Coronary artery (tissue), 2 donors: ENCODE measurements around the gene AQP7.
A peak's percentile ranks its signal among the peaks of the same experiment; 100 is the strongest.

ENCODE experiments used
- DNase-seq: peaks from one replicate; pipeline ENCODE4 v3.0.0-alpha.2; 2017; ENCODE audit warnings: low spot score
- H3K27ac ChIP-seq, 2 donors: fragments of 200-600 bp; sonication (generic); one replicate each; pipeline ENCODE4 v1.5.1; 2016 to 2019
- H3K4me3 ChIP-seq: fragments of 200-600 bp; sonication (generic); 2 replicates; pipeline ENCODE4 v1.5.1; 2016; ENCODE audit warnings: mild to moderate bottlenecking, moderate library complexity
- TF ChIP-seq, protein P1 (sequence below): fragments of 200-600 bp; sonication (generic); IDR thresholded peaks from one replicate; pipeline ENCODE4 v1.5.1; 2019; ENCODE audit warnings: antibody characterized with exemption

AQP7 gene

DNA sequence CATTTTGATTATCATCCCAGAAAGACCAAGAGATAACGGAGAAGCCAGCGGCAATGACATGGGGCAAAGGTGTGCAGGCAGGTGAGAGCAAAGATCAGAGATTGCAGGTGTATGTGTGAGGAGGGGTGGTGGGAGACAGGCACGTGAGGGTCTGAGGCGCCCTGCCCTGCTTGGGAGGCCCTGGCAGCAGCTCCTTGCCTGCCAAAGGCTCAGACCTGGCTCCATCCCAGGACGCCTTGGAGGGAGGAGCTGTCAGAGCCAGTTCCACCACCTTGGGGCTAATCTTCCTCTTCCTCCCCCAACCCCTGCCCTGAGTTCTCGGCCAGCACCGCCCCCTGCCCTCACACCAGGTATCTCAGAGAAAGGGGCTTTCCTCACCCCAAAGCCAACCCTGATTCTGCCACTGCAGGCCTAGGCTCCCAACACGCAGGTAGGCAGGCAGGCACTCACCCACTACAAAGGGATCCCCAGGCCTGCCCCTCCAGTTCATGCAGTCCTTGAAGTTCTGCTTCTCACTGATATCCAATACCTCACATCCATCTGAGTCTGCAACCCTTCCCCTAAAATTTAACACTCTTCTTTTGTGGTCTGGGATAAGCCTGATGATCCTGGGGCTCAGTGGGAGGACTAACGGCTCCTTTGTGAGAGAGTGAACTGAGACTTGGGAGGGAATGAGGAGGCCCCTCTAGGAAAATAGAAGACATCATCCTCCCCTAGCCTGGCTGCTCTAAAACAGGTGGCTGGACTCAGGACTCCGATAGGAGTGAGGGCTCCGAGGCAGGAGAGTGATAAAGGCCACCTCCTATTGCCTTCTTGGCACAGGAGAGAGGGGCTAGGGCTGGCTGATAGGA, 43.2 kb upstream of the AQP7 start:
- Histone ChIP-seq H3K27ac (no peak overlapping the region), H3K4me3 (peak overlapping the region; percentile 71)

DNA sequence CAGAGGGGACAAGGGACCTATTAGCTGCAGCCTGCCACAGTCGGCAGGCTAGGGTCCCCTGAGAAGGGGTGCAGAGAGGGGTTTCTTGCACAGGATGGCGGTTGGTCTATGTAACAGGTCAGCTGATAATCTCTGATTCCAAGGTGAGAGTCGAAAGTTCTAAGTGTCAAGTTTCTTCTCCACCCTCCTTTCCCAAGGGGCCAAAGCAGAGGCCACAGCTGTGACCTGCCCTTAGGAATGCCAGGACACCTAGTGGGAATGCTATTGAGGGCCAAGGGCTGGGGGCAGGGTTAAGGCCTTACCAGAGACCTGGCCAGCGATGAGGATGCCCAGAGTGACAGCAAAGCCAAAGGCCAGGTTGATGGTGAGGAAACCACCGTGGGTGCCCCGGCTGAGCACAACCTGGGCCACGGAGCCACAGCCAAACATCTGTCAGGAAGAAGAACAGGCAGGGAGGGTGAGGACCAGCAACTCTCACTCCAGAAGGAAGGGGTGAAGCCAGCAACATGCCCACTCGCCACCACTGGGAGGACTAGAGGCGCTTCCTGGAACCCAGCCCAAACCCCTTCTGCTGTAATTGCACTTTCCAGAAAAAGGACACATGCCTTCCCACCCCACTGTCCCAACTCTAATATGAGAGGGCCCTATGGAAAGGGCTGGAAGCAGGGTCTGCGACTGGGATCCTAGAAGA, 41.2 kb upstream of the AQP7 start:
- TF ChIP-seq, protein P1, sequence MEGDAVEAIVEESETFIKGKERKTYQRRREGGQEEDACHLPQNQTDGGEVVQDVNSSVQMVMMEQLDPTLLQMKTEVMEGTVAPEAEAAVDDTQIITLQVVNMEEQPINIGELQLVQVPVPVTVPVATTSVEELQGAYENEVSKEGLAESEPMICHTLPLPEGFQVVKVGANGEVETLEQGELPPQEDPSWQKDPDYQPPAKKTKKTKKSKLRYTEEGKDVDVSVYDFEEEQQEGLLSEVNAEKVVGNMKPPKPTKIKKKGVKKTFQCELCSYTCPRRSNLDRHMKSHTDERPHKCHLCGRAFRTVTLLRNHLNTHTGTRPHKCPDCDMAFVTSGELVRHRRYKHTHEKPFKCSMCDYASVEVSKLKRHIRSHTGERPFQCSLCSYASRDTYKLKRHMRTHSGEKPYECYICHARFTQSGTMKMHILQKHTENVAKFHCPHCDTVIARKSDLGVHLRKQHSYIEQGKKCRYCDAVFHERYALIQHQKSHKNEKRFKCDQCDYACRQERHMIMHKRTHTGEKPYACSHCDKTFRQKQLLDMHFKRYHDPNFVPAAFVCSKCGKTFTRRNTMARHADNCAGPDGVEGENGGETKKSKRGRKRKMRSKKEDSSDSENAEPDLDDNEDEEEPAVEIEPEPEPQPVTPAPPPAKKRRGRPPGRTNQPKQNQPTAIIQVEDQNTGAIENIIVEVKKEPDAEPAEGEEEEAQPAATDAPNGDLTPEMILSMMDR = no peak
- no peak for DNase-seq
- H3K4me3 ChIP-seq = no peak overlapping the region
- H3K27ac ChIP-seq = no peak overlapping the region

More for the DNA sequence above, 43.2 kb upstream of the AQP7 start:
- no peak for DNase-seq
- TF ChIP-seq, protein P1 = no peak

DNA sequence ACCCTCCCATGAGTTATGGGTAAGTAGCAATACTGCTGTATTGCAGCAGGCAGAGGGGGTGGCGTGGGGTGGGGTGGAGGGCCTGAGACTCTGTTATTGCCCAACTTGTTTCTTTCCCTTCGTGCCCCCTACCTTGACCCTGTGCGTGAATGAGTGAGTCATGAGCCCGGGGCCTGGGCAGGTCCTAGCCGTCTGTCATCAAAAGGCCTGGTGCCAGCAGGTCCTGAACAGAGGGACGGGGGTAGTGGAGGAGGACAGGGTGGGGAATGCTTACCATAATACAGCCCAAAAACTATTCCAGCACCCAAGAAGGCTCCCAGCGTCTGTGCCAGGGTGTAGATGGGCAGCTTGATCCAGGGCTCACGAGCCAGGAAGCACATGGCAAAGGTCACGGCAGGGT, 40.7 kb upstream of the AQP7 start:
- Histone ChIP-seq H3K27ac (no peak overlapping the region), H3K4me3 (no peak overlapping the region)
- no peak for DNase-seq
- TF ChIP-seq, protein P1 = no peak

DNA sequence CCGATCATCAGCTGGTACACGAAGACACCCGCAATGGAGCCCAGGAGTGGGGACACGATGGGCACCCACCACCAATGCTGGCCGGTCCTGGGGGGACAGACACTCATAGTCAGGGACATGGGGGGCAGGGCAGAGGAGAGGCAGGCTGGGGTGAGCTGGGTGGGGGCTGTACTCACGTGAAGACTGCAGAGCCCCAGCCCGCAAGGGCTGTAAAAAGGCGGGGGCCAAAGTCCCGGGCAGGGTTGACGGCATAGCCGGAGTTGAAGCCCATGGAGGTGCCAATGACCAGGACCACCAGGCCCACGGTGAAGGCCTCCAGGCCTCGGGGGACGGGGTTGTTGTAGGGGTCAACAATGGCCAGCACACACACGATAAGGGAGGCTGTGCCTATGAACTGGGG, 39.8 kb upstream of the AQP7 start:
- no peak for DNase-seq
- TF ChIP-seq, protein P1 = no peak
- Histone ChIP-seq H3K4me3 (no peak overlapping the region), H3K27ac (no peak overlapping the region)

DNA sequence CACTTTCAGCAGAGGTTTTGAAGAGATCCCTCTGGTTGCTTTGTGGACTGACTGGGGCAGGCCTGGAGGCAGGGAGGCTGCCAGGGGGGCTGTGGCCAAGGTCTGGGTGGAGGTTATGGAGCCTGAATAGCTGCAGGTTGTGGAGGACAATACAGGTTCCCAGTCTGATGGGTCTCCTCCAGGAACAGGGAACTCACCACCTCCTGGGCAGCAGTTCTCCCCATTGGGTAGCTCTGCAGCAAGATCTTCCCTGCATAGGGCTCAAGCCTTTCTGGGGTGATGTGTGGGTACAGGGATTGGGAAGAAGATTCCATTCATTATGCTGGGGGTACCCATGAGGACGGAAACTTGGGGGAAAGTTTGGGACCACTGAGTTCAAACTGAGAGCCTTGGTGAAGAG, 38.2 kb upstream of the AQP7 start:
- no peak overlapping the region for H3K27ac ChIP-seq
- TF ChIP-seq, protein P1 = no peak
- no peak overlapping the region for H3K4me3 ChIP-seq
- no peak for DNase-seq

DNA sequence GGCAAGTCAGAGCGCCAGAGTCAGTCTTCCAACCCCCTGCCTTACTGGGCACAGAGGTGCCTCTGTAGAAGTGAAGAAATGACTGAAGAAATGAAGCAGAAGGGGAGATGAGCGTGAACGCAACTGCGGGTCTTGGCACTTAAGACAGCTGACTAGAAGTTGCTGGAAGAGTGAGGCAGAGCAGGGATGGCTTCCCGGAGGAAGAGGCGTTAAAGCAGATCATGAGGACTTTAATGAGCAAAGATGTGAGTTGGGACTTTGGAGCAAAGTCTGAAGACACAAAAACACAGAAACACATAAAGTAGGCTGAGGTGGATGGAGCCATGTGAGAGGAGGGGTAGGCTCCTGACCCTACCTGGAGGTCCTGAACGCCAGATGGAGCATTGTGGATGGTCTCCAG, 37.8 kb upstream of the AQP7 start:
- DNase-seq = no peak
- TF ChIP-seq, protein P1 = no peak
- Histone ChIP-seq H3K27ac (no peak overlapping the region), H3K4me3 (no peak overlapping the region)
